HG03575 (cell line): ENCODE results near the gene SLC23A3.

ENCODE experiments used
- ATAC-seq: cut with Tn5 transposase; IDR thresholded peaks from one replicate; pipeline ENCODE4 v1.9.1; 2021; ENCODE audit not compliant: unreplicated experiment, insufficient number of reproducible peaks, low FRiP score; ENCODE audit errors: extremely low read depth

SLC23A3 gene

GRCh38 chr2:219122202-219122980, 47.4 kb downstream of the SLC23A3 start:
- ATAC-seq: no peak

GRCh38 chr2:219120082-219120481, 49.7 kb downstream of the SLC23A3 start:
- no peak for ATAC-seq

GRCh38 chr2:219119422-219120043, 50.3 kb downstream of the SLC23A3 start:
- no peak for ATAC-seq

- no peak for ATAC-seq
These were observed 51.3 kb downstream of the SLC23A3 start for GRCh38 chr2:219118504-219118903.

GRCh38 chr2:219116776-219117646, 52.8 kb downstream of the SLC23A3 start:
- no peak for ATAC-seq

GRCh38 chr2:219112651-219113338, 57.0 kb downstream of the SLC23A3 start:
- no peak for ATAC-seq

GRCh38 chr2:219112062-219112406, 57.8 kb downstream of the SLC23A3 start:
- ATAC-seq: no peak
